GM19240 (cell line): ENCODE measurements around the gene SUPT6H.
"Not testable (repeated sequence)": the region's sequence is repeated elsewhere in the genome, so short reads cannot be mapped to it uniquely, and the experiment has no call there.

Experiments used
- DNase-seq: peaks from one replicate; pipeline ENCODE4 v3.0.0; 2011; ENCODE audit warnings: low spot score; ENCODE audit not compliant: insufficient read length

The SUPT6H gene

GRCh38 chr17:28718333-28719020 is 56.5 kb downstream of the SUPT6H start:
- no peak for DNase-seq

DNA sequence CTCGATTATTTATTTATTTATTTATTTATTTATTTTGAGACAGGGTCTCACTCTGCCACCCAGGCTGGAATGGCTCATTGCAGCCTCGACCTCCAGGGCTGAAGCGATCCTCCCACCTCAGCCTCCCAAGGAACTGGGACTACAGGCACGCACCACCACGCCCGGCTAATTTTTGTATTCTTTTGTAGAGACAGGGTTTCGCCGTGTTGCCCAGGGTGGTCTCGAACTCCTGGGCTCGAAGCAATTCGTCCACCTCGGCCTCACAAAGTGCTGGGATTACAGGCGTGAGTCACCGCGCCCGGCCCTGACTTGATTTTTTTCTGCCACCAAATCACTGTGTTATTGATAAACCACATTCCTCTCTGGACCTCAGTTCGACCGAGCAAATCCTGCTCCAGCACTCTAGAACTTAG is 57.0 kb downstream of the SUPT6H start:
- DNase-seq, result no peak

DNA sequence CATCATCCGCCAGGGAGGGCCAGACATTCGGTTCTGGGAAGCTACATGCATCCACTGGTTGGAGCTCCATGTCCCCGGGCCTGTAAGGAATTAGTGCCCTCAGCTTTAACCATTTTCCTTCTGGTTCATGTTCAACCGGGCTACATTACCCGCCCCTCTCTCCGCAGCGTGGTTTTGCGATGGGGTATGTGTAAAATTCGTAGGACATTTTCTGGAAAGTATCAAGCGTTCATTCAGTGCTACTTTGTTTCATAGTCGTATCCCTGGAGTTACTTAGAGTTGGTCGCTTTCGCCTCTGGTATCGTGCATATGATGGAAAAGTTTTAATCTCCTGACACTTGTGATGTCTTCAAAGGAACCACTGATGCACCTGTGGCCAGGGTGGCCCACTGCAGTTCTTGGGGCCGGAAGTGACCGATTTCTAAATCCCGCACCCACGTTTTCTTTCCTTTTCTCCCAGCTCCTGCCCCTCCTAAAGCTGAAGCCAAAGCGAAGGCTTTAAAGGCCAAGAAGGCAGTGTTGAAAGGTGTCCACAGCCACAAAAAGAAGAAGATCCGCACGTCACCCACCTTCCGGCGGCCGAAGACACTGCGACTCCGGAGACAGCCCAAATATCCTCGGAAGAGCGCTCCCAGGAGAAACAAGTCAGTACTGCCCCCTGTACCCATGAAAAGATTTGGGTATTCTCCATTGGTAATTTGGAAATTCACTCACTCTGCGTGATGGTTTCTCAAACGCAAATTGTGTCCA is 58.4 kb downstream of the SUPT6H start:
- no peak for DNase-seq

GRCh38 chr17:28720997-28721329 is 59.0 kb downstream of the SUPT6H start:
- DNase-seq, result not testable (repeated sequence)

- DNase-seq, result no peak
Observed at GRCh38 chr17:28722417-28723158, 60.6 kb downstream of the SUPT6H start.

DNA sequence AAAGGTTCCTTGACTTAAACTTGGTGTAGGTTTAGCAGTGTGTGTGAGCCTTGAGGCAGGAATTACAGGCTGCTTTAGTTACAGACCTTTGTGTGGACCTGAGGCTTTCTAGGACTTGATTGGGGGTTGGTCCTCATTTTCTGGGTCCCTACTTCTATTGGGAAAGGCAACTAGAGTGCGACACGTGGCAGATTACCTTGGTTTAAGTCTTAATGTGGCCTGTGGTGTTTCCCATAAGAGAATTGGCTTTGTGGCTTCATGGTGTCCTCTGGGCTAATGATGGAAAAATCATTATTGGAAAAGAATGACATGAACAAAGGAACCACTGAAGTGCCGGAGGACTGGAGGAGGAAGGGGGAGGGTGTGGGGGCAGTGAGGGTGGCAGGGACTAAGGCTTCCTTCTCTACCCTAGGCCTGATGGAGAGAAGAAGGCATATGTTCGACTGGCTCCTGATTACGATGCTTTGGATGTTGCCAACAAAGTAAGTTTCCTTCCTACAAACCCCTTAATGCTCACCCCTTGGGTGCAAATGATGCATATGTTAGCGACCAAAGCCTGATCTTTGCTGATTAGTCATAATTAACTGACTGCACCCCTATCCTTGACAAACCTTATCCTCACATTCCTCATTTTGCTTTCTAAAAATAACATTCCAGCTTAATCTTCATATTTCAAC is 61.3 kb downstream of the SUPT6H start:
- DNase-seq, result no peak

DNA sequence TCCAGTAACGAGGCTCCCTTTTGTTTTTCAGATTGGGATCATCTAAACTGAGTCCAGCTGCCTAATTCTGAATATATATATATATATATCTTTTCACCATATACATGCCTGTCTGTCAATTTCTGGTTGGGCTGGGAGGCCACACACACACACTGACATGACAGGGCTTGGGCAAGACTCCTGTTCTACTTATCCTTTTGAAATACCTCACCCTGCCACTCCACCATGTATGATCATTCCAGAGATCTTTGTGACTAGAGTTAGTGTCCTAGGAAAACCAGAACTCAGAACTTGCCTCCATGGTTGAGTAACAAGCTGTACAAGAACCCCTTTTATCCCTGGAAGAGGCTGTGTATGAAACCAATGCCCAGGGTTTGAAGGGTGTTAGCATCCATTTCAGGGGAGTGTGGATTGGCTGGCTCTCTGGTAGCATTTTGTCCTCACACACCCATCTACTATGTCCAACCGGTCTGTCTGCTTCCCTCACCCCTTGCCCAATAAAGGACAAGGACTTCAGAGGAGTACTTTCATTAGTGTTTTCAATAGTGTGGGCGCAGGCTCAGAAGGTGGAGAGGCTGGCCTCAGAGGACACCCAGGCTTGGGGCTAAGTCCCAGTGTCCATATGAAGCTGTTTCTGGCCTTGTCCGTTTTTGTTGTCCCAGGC is 62.0 kb downstream of the SUPT6H start:
- DNase-seq, result not testable (repeated sequence)

- no peak for DNase-seq
Observed at GRCh38 chr17:28724500-28725165, 62.6 kb downstream of the SUPT6H start.

- no peak for DNase-seq
Observed at GRCh38 chr17:28725166-28725659, 63.2 kb downstream of the SUPT6H start.

DNA sequence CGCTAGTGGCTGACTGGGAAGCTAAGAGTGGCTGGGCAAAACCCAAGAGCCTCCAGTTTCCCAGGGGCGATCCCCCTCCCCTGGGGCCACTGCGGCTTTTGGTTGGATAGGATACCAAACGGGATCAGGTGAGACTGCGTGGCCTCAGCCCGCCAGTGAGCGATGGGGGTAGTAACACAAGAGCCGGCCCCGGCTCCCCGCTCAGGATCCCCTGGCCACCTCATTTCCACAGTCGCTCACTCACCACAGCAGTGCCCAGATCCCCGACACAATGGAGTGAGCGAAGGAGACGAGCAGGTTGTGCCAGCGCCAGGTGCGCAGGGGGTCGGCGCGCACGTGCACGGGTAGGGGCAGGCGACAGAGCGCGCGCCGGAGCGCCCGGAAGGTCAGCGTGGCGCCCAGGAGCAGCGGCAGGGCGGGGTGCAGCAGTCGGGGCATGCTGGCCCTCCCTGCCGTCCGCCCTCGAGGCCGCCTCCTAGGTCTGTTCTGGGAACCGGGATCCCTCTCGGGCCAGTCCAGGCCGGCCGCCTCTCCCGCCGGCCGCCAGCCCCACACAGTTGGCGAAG is 63.7 kb downstream of the SUPT6H start:
- DNase-seq, result no peak

GRCh38 chr17:28726226-28726626 is 64.2 kb downstream of the SUPT6H start, which contains the start of gene TLCD1:
Gene TLCD1, minus strand, starts transcription at chr17:28726233. Its CDS starts 136 bp downstream, at chr17:28726097.
- DNase-seq, result no peak

DNA sequence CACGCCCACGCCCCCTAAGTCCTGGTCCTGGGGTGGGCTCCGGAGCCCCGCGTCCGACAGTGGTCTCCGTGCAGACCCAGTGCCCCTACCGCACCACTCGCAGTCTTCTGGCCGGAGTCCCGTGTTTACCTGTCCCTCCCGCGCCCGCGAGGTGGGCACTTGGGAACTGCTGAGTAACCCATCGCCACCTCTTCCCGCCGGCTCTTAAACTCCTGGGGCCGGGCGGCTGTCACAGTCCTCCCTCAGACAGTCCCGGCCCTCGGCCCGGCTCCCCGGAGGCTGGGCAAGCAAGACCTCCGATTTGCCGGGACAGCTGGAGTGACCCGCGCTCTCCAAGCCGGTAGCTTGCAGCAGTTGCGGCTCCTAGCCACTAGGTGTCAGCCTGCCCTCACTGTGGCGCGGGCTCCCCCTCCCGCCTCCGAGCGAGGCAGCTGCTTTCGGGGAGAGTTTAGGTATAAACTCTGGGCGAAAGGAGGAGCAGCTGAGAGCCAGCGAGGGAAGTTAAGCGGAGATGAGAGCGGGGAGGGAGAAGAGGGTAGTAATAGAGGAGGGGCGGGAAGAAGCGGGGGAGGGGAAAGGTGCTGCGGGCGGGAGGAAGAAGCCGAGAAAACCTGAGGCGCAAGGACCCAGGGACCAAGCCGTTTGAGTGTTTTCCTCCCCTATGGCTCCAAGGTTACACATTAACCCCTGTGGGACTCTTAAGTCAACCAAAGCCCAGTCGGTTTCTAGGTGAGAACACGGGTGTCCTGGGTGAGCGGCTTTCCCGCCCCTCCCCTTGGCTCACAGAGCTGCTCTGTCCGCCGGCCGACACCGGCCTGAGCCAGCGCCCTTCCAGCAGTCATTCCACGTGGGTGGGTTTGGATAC is 64.9 kb downstream of the SUPT6H start:
- peak; percentile 76 for DNase-seq

GRCh38 chr17:28728364-28729200 is 66.6 kb downstream of the SUPT6H start, which contains the start of gene NEK8:
Gene NEK8, plus strand, starts transcription at chr17:28728788. Its CDS starts 26 bp downstream, at chr17:28728814.
- DNase-seq, result peak; percentile 53

- DNase-seq, result no peak
Observed at GRCh38 chr17:28729950-28730330, 67.9 kb downstream of the SUPT6H start.

GRCh38 chr17:28733346-28733745 is 71.3 kb downstream of the SUPT6H start:
- no peak for DNase-seq

DNA sequence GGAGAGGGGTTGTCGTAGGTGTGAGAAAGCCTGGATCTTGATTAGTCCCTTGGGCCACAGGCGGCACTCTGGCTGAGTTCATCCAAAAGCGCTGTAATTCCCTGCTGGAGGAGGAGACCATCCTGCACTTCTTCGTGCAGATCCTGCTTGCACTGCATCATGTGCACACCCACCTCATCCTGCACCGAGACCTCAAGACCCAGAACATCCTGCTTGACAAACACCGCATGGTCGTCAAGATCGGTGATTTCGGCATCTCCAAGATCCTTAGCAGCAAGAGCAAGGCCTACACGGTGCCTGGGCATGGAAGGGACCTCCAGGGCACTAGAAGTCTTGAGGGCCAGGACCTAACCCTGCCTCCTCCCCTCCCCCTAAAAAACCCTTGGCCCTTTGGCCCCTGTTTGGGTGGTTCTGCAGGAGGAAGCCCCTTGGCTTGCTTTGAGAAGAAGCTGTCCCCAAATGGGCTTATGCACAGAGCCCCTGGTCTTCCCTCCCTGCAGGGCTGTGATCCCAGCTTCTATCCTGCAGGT is 72.8 kb downstream of the SUPT6H start:
- DNase-seq, result no peak

DNA sequence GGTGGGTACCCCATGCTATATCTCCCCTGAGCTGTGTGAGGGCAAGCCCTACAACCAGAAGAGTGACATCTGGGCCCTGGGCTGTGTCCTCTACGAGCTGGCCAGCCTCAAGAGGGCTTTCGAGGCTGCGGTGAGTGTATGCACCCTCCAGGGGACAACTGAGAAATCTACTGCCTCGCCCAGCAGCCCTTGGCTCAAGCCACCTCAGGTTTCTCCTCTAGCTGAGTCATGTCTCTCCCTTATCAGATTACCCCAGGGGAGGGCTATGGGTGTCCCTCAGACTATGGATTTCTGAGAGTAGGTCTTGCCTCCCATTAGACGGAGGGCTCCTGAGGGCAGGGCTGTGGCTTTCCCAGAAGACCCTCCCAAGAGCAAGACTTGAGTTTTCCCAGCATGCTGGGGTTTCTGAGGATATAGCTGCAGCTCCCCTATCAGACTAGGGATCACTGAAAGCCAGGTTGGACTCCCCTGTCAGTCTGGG is 73.3 kb downstream of the SUPT6H start:
- DNase-seq, result no peak
